K562 (cell line): ENCODE results near the gene CRYBG2. TPM values are rescaled to one million over a fixed set of nuclear protein-coding genes. Genes with fewer than 3 reads are reported as not detected.
A peak's percentile ranks its signal among the peaks of the same experiment; 100 is the strongest.

ENCODE experiments used
- CEBPG ChIP-seq, 3 experiments: fragments of 200-800 bp in 1 of 3; sonication (Bioruptor generic) in 1 of 3; sonication (generic) in 1 of 3; formaldehyde crosslinking in 1 of 3; IDR thresholded peaks in 2 of 3; conservative IDR thresholded peaks in 1 of 3; 2 replicates each; pipeline versions ENCODE4 v1.6.1 to v1.8.0; 2016 to 2022; ENCODE audit warnings: missing compliant biosample characterization in 2 of 3, missing genetic modification characterization in 2 of 3, mild to moderate bottlenecking in 1 of 3, missing genetic modification reagents in 1 of 3
- CTCF ChIP-seq, 3 experiments: IDR thresholded peaks in 2 of 3; conservative IDR thresholded peaks in 1 of 3; 2 replicates each; pipeline ENCODE4 v1.5.1; 2011 to 2012; ENCODE audit warnings: low read length in 3 of 3, mild to moderate bottlenecking in 3 of 3, control low read depth in 2 of 3, improper control_type of control experiment in 1 of 3, inconsistent platforms in 1 of 3, low read depth in 1 of 3, mixed read lengths in 1 of 3, moderate library complexity in 1 of 3; ENCODE audit not compliant: insufficient read depth in 2 of 3
- FOSL1 ChIP-seq: fragments of 200-800 bp; sonication (Bioruptor generic); conservative IDR thresholded peaks from 2 replicates; pipeline ENCODE4 v1.6.1; 2016; ENCODE audit warnings: missing genetic modification characterization, missing compliant biosample characterization
- HMBOX1 ChIP-seq: sonication (generic); IDR thresholded peaks from 2 replicates; pipeline ENCODE4 v1.6.1; 2016
- MNT ChIP-seq, 2 experiments: fragments of 450-650 bp; conservative IDR thresholded peaks; 2 replicates each; pipeline ENCODE4 v1.6.1; 2017; ENCODE audit warnings: mild to moderate bottlenecking in 2 of 2, moderate library complexity in 2 of 2
- MXI1 ChIP-seq: IDR thresholded peaks from 2 replicates; pipeline ENCODE4 v1.6.1; 2011; ENCODE audit warnings: low read depth, mild to moderate bottlenecking, improper control_type of control experiment, low read length
- MYC ChIP-seq, 2 experiments: fragments of 250-450 bp in 1 of 2; sonication (Bioruptor Pico) in 1 of 2; IDR thresholded peaks; 2 replicates each; pipeline versions ENCODE4 v1.5.1 to v1.6.1; 2012 to 2021; ENCODE audit warnings: low read depth in 2 of 2, borderline replicate concordance in 1 of 2, improper control_type of control experiment in 1 of 2, low read length in 1 of 2, mild to moderate bottlenecking in 1 of 2, moderate library complexity in 1 of 2
- OTX1 ChIP-seq: fragments of 450-650 bp; formaldehyde crosslinking; IDR thresholded peaks from 2 replicates; pipeline ENCODE4 v1.4.0; 2022; ENCODE audit warnings: mild to moderate bottlenecking
- PKNOX1 ChIP-seq: fragments of 450-650 bp; IDR thresholded peaks from 2 replicates; pipeline ENCODE4 v1.6.1; 2016
- POLR2B ChIP-seq: fragments of 450-650 bp; IDR thresholded peaks from 2 replicates; pipeline ENCODE4 v1.6.1; 2018; ENCODE audit warnings: low read depth; ENCODE audit not compliant: partially characterized antibody
- PREB ChIP-seq: sonication (generic); formaldehyde crosslinking; IDR thresholded peaks from 2 replicates; pipeline ENCODE4 v1.8.1; 2023; ENCODE audit warnings: mild to moderate bottlenecking, missing genetic modification reagents
- SMARCA5 ChIP-seq: fragments of 450-650 bp; IDR thresholded peaks from 2 replicates; pipeline ENCODE4 v1.6.1; 2016
- SPI1 ChIP-seq: IDR thresholded peaks from 2 replicates; pipeline ENCODE4 v1.6.1; 2011; ENCODE audit warnings: low read depth, low read length, control low read depth, borderline replicate concordance
- SRSF1 ChIP-seq: fragments of 200-400 bp; formaldehyde crosslinking; IDR thresholded peaks from 2 replicates; pipeline ENCODE4 v1.6.1; 2017; ENCODE audit warnings: mild to moderate bottlenecking, low read depth, low read length, moderate library complexity
- ZNF655 ChIP-seq: fragments of 250-450 bp; sonication (Bioruptor Pico); IDR thresholded peaks from 2 replicates; pipeline ENCODE4 v1.5.0; 2021
- ZNF707 ChIP-seq: fragments of 250-450 bp; sonication (Bioruptor Pico); conservative IDR thresholded peaks from 2 replicates; pipeline ENCODE4 v1.8.0; 2022; ENCODE audit warnings: inconsistent platforms, mild to moderate bottlenecking, moderate library complexity
- ZNF830 ChIP-seq: fragments of 250-450 bp; sonication (Bioruptor Pico); IDR thresholded peaks from 2 replicates; pipeline ENCODE4 v1.5.0; 2021; ENCODE audit warnings: mild to moderate bottlenecking
- polyA plus RNA-seq, 8 experiments: library from polyadenylated mRNA; depleted of rRNA in 4 of 8; stranded (reverse) in 5 of 8; unstranded in 3 of 8; fragments of >200 nt; fragmentation: Nextera tagmentation in 2 of 8; fragmentation: Illumina TruSeq in 1 of 8; extraction: Ambion mirVana in 2 of 8; extraction: Trizol in 1 of 8; gene quantifications; 2 replicates each; pipeline versions ENCODE4 v1.2.1 to v1.2.3, GENCODE V29; 2011 to 2014; ENCODE audit warnings: inconsistent platforms in 1 of 8, missing spikeins in 1 of 8
- total RNA-seq, 7 experiments: library from RNA; depleted of rRNA in 6 of 7; stranded (reverse); fragments of >200 nt in 6 of 7; fragmentation: Illumina TruSeq in 2 of 7; extraction: Trizol in 2 of 7; gene quantifications; 2 replicates each; pipeline versions ENCODE4 v1.2.1 to v1.2.3, GENCODE V29; 2011 to 2021; ENCODE audit warnings: low replicate concordance in 1 of 7

The CRYBG2 gene
- total and polyA plus RNA-seq, 9 of the 15 experiments (the other 6 are each of a cell fraction or from before 2014, with no cell fraction given), result 0.39 to 8.5 (median 3.7) TPM

GRCh38 chr1:26288311-26288941 is 65.5 kb downstream of the CRYBG2 start (continued):
- TF ChIP-seq ZNF830 (CRISPR knock-in tag) (no peak), CTCF (IDR thresholded peaks at IDR 0.05 in 2 of 3, conservative IDR thresholded peaks at IDR 0.05 in 1 of 3; ENCODE audit: insufficient read depth in 2 of 3, low read depth in 1 of 3, low read length in 3 of 3) (0 out of 6 replicates have a peak, but pooled peaks of 2 of the 3 experiments have one; percentile 7 to 12), PREB (CRISPR knock-in tag) (no peak), FOSL1 (tag) (peak; percentile 79), CEBPG (CRISPR knock-in tag; IDR thresholded peaks at IDR 0.05) (no peak), CEBPG (tag; conservative IDR thresholded peaks at IDR 0.05 in 1 of 2, IDR thresholded peaks at IDR 0.05 in 1 of 2) (no peak), POLR2B (no peak), ZNF655 (CRISPR knock-in tag) (no peak), SMARCA5 (peak; percentile 78; the same call in 1 of the 2 replicates), MYC (IDR thresholded peaks at IDR 0.05; ENCODE audit: low read depth, low read length) (no peak), MYC (CRISPR knock-in tag; IDR thresholded peaks at IDR 0.05; ENCODE audit: borderline replicate concordance, low read depth) (no peak), SPI1 (peak; percentile 98), MXI1 (no peak), PKNOX1 (peak; percentile 74; the same call in 1 of the 2 replicates), HMBOX1 (no peak), SRSF1 (no peak), ZNF707 (CRISPR knock-in tag) (no peak), OTX1 (CRISPR knock-in tag) (peak; percentile 78; the same call in 1 of the 2 replicates), MNT (conservative IDR thresholded peaks at IDR 0.05) (no peak)
